ENCODE measurements around the gene SEC16A.

- TF ChIP-seq POLR2A (IDR thresholded peaks at IDR 0.05; ENCODE audit: low read length) (no peak), GATA1 (IDR thresholded peaks at IDR 0.05; ENCODE audit: low read depth, low read length) (no peak)
Measured at GRCh38 chr9:136515276-136515675, 32.4 kb upstream of the SEC16A start.
